ENCODE results near the gene NINJ2.
"Not testable (repeated sequence)": the region's sequence is repeated elsewhere in the genome, so short reads cannot be mapped to it uniquely, and the experiment has no call there.

The NINJ2 gene

DNA sequence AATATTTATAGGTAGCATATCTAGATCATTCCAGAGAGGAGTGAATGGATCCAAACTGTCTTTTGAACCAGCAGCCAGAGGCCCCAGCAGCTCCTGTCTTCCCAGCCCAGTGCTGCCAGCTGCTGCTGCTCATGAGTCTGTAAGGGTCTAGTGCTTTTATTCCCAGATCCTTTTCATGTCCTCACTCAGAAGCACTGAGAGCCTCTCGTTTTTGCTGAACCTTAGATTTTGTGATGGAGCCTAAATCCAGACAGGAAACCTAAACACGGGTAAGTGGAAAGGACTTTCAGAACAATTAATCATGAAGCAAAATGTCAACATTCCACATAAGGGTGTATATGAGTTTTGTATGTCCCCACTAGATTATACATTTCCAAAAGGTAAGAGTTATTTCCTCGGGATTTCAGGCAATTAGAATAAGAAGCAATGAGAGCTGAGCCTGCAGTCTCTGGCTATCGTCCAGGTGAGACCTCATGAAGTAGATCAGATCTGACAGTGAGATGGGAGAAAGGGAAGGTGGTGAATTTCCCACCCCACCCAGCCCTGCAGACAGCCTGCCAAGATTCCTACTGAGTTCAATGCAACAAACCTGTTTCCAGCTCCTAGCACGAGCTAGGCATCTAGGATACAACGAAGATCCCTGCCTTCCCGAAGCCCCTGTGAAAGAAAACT is 84.4 kb downstream of the NINJ2 start:
- in situ Hi-C loops (cut with MboI; ENCODE audit: low sequenced_read_pairs, unreplicated experiment): loop anchor here (10.0 kb wide), 2 partner anchors 236 to 376 kb away; no protein-coding TSS in a partner anchor
- TF ChIP-seq, protein P1, sequence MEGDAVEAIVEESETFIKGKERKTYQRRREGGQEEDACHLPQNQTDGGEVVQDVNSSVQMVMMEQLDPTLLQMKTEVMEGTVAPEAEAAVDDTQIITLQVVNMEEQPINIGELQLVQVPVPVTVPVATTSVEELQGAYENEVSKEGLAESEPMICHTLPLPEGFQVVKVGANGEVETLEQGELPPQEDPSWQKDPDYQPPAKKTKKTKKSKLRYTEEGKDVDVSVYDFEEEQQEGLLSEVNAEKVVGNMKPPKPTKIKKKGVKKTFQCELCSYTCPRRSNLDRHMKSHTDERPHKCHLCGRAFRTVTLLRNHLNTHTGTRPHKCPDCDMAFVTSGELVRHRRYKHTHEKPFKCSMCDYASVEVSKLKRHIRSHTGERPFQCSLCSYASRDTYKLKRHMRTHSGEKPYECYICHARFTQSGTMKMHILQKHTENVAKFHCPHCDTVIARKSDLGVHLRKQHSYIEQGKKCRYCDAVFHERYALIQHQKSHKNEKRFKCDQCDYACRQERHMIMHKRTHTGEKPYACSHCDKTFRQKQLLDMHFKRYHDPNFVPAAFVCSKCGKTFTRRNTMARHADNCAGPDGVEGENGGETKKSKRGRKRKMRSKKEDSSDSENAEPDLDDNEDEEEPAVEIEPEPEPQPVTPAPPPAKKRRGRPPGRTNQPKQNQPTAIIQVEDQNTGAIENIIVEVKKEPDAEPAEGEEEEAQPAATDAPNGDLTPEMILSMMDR (IDR thresholded peaks at IDR 0.05; ENCODE audit: borderline replicate concordance, control extremely low read depth, extremely low read depth, insufficient read depth, missing control alignments): no peak
- DNase-seq (ENCODE audit: low spot score): no peak

DNA sequence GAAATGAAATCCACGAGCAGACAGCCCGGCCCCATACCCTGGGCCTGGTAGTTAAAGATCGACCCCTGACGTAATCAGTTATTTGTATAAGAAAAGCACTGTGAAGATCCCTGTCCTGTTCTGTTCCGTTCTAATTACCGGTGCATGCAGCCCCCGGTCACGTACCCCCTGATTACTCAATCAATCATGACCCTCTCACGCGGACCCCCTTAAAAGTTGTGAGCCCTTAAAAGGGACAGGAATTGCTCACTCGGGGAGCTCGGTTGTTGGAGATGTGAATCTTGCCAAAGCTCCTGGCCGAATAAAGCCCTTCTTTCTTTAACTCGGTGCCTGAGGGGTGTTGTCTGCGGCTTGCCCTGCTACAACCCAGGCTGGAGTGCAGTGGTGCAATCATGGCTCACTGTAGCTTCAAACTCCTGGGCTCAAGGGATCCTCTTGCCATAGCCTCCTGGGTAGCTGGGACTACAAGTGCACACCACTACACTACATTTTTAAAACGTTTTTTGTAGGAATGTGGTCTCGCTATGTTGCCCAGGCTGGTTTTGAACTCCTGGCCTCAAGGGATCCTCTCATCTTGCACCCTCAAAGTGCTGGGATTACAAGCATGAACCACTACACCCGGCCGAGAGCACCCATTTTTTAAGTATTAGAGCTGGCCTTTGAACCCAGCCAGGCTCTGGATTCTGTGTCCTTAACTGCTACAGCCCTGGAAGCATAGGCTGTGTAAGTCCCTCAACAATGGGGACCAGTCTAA is 85.1 kb downstream of the NINJ2 start:
- DNase-seq (ENCODE audit: low spot score): not testable (repeated sequence)
- in situ Hi-C loops (cut with MboI; ENCODE audit: low sequenced_read_pairs, unreplicated experiment): loop anchor here (10.0 kb wide), 2 partner anchors 237 to 377 kb away; no protein-coding TSS in a partner anchor

DNA sequence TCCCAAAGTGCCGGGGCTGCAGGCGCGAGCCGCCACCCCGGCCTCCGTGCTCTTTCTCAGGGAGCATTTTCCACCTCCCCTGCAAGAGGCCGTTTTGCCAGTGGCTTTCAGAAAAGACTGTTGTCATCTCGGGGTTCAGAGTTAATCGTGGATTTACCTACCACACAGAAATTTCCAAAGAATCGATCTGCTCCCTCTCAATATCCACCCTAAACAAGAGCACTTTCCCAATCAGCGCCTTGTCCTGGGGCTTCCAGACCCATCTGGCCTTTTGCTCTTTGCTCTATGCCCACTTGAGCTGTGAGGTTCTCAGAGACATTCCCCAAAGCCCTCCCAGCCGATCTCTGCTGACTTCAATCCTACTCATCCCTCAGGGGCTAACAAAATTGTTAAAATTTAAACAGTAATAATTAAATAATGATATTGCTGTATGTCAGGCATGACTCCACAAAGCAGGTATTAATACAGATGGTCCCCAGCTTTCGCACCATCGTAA is 86.6 kb downstream of the NINJ2 start:
- TF ChIP-seq, protein P1 (IDR thresholded peaks at IDR 0.05; ENCODE audit: borderline replicate concordance, control extremely low read depth, extremely low read depth, insufficient read depth, missing control alignments): no peak
- in situ Hi-C loops (cut with MboI; ENCODE audit: low sequenced_read_pairs, unreplicated experiment): loop anchor here (10.0 kb wide), 2 partner anchors 238 to 378 kb away; no protein-coding TSS in a partner anchor
- no peak for DNase-seq (ENCODE audit: low spot score)

GRCh38 chr12:575948-576614 is 87.2 kb downstream of the NINJ2 start:
- in situ Hi-C loops (cut with MboI; ENCODE audit: low sequenced_read_pairs, unreplicated experiment): loop anchor here (10.0 kb wide), 2 partner anchors 239 to 379 kb away; no protein-coding TSS in a partner anchor
- peak; percentile 94 for DNase-seq (ENCODE audit: low spot score)
- TF ChIP-seq, protein P1 (IDR thresholded peaks at IDR 0.05; ENCODE audit: borderline replicate concordance, control extremely low read depth, extremely low read depth, insufficient read depth, missing control alignments): peak; percentile 96

GRCh38 chr12:575129-575502 is 88.1 kb downstream of the NINJ2 start:
- in situ Hi-C loops (cut with MboI; ENCODE audit: low sequenced_read_pairs, unreplicated experiment): loop anchor here (10.0 kb wide), 2 partner anchors 240 to 380 kb away; no protein-coding TSS in a partner anchor
- TF ChIP-seq, protein P1 (IDR thresholded peaks at IDR 0.05; ENCODE audit: borderline replicate concordance, control extremely low read depth, extremely low read depth, insufficient read depth, missing control alignments): no peak
- DNase-seq (ENCODE audit: low spot score): no peak

DNA sequence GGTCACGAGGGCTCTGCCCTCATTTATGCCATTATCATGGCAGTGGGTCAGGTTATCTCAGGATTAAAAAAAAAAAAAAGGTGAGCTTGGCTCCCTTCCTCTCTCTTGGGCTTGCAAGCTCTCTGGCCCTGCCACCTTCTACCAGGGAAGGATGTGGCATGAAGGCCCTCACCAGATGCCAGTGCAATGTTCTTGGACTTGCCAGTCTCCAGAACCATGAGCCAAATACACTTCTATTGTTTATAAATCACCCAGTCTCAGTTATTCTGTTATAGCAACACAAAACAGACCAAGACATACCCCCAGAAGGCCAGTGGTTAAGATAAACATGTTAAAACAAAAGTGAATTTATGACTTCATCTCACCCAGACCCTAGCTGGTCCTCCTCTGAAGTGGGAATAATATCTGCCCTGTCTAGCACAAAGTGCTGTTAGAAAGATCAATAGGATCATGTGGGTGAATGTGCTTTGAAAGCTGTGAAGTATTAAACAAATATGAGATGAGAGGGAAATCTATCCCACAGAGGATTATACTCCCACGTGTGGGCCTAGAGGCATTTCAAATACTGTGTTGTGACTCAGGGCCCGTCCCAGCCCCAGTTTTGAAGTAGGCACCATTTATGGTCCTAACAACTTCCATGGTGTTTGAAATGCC is 88.6 kb downstream of the NINJ2 start:
- TF ChIP-seq, protein P1 (IDR thresholded peaks at IDR 0.05; ENCODE audit: borderline replicate concordance, control extremely low read depth, extremely low read depth, insufficient read depth, missing control alignments): no peak
- no peak for DNase-seq (ENCODE audit: low spot score)
- in situ Hi-C loops (cut with MboI; ENCODE audit: low sequenced_read_pairs, unreplicated experiment): loop anchor here (10.0 to 25.0 kb wide), 3 partner anchors 240 to 1013 kb away; partner anchors contain the start of gene FBXL14
